Stimulated activated CD8-positive, alpha-beta memory T cell treated with anti-CD3 and anti-CD28 coated beads, Interleukin-12 subunit alpha, Interleukin-12 subunit beta, amount 100 ng/mL, for 24 hours (primary cell): ENCODE results near the gene SHISA7.
"Not testable (repeated sequence)": the region's sequence is repeated elsewhere in the genome, so short reads cannot be mapped to it uniquely, and the experiment has no call there.

Source experiments
- DNase-seq: peaks from one replicate; pipeline ENCODE4 v3.0.0-alpha.2; 2020; ENCODE audit errors: extremely low read depth

The SHISA7 gene

GRCh38 chr19:55446060-55446459 lies 3.0 kb upstream of the SHISA7 start:
- no peak for DNase-seq

DNA sequence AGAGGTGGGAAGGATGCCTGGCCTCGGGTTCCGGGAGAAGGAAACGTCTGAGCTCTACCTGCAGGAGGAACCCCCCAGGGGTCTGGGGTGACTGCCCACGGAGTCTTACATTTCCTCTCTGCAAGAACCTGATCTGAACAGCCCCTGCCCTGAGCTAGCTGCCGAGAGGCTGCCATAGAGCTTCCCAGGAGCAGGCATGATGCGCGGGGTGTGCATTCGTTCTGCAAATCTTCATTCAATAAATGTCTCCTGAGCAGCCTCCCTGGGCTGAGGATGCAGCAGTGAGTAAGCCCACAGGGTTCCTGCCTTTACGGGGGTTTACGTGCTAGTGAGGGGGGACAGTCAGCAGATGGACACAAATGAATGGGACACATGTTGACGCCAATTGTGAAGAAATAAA lies 1.5 kb upstream of the SHISA7 start:
- DNase-seq, result no peak

- DNase-seq, result no peak
These were observed 852 bp upstream of the SHISA7 start for GRCh38 chr19:55443824-55444480.

DNA sequence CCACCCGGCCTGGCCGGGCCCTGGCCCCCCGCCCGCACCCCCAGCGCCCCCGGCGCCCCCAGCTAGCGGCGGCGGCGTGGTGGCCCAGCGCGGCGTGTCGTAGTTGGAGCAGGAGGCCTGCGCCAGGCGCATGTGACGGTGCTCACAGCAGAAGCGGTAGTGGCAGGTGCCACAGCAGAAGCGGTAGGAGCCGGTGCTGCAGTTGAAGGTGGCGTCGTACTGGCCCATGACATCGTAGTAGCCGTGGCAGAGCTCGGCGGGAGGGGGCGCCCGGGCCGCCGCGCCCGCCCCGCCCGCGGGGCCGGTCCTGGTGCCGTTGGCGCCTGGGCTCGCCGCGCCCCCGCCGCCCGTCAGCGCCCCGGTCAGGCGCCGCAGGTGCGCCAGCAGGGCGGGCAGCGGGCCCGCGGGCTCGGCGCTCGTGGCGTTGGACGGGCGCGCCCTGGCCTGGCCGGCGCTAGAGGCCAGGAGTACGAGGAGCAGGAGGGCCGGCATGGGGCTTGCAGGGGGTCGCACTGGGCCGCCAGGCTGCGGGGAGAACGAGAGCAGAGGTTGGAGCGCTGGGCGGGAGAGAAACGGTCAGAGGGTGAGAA lies 633 bp downstream of the SHISA7 start:
- DNase-seq, result no peak

DNA sequence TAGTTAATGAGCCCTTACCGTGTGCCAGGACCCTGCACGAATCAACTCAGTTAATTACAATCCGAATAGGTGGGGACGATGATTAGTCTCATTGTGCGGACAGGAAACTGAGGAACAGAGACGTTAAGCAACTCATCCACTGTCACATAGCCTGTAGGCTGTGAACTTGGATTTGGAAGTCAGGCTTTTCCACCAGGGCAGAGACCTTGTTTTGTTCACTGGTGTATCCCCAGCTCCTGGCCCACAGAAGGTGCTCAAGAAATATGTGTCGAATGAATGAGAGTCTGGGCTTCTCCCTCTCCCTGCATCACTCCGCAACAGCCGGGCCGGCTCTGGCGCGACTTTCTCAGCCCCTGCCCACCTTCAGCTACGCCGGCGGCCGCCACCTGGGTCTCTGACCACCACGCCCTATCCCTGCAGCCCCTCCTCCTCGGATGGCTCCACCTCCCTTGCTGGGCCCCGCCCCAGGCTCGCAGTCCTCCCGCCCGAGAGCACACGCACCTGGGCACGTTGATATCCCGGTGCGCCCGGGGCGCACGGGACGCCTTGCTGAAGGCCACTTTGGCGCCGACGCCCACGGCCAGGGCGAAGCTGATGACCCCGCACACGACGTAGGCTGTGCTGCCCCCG lies 1.3 kb downstream of the SHISA7 start:
- no peak for DNase-seq

DNA sequence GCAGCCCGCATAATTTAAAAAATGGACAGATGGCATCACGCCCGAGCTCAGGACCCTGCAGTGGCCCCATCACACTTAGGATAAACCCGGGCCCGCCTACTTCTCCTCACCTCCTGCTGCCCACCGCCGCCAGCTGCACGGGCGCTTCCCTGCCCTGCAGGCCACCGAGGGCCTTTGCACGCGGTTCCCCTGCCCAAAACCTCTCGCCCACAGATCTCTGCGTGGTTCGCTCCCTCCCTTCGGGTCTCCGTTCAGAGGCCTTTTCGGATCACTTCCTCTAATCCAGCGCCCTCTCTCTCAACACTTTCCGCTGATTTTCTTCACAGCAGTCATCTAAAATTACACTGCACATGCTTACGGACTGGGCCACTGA lies 1.8 kb downstream of the SHISA7 start:
- no peak for DNase-seq

DNA sequence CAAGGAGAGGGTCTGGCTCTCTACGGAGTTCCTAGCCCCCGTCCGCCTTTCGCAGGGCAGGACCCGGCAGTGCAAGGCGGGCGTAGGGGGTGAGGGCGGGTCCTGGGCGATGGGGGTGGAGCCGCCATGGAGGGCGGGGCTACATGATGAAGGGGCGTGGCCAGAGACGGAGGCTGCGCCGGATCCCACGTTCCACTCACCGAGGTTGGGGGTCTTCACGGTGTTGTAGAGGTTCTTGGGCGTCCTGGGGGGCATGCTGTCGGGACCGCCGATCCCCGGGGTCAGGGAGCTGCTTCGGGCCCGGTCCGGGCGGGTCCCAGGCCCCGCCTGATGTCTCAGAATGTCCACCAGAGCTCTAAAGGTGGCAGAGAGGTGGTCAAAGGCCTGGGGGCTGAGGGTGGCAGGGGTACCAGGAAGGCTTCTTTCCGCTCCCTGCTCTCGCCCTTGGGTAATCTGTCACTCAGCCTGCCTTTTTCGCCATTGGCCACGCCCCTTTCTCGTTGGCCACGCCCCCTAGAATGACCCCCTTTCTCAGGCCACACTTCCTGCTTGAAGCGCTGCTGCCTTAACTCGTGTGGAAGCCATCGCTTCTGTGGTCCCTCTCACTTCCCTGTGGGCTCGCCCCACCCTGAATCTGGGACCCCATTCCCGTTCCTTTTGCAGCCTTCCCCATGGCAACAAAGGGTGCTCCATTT lies 2.5 kb downstream of the SHISA7 start:
- no peak for DNase-seq

- no peak for DNase-seq
These were observed 4.0 kb downstream of the SHISA7 start for GRCh38 chr19:55439052-55439451.

GRCh38 chr19:55437410-55437809 lies 5.7 kb downstream of the SHISA7 start:
- no peak for DNase-seq

DNA sequence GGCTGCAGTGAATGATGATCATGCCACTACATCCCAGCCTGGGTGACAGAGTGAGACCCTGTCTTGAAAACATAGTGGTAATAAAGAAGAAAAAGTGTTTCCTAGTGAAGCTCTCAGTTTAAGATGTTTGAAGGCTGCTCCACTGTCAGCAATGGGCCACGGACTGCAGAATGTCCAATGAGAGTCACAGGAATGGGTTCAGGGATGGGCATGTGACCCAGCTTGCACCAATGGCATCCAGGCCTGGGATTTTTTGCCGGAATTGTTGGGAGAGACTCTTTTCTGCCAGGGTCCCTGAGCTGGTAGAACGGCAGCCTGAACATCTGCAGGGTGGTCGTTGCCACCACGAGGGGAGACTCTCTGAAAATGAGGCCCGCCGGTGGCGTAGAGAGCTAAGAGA lies 6.3 kb downstream of the SHISA7 start:
- no peak for DNase-seq

GRCh38 chr19:55435020-55435419 lies 8.1 kb downstream of the SHISA7 start:
- DNase-seq, result no peak

DNA sequence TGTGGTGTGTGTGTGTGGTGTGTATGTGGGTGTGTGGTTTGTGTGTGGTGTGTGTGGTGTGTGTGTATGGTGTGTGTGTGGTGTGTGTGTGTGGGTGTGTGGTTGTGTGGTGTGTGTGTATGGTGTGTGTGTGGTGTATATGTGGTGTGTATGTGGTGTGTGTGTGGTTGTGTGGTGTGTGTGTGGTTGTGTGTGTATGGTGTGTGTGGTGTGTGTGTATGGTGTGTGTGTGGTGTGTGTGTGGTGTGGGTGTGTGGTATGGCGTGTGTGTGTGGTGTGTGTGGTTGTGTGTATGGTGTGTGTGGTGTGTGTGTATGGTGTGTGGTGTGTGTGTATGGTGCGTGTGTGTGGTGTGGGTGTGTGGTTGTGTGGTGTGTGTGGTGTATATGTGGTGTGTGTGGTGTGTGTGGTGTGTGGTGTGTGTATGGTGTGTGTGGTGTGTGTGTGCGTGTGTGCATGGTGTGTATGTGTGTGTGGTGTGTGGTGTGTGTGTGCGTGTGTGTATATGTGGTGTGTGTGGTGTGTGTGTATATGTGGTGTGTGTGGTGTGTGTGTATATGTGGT lies 8.7 kb downstream of the SHISA7 start:
- DNase-seq, result no peak

DNA sequence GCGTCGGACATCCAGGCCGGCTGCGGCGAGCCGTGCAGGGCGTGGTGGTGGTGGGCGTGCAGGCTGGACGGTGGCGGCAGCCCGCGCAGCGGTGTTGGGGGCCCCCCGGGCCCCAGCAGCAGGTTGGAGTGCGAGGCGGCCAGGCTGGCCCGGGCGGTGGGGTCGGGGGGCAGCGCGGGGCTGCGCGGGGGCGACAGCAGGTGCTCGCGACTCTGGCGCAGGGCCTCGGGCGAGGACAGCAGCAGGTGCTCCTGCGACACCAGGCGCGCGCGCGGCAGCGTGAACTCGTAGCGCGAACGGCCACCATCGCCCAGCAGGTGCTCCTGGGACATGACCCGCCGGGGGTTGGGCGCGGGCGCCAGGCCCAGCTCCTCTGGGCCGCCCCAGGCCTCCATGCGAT lies 9.8 kb downstream of the SHISA7 start:
- no peak for DNase-seq

DNA sequence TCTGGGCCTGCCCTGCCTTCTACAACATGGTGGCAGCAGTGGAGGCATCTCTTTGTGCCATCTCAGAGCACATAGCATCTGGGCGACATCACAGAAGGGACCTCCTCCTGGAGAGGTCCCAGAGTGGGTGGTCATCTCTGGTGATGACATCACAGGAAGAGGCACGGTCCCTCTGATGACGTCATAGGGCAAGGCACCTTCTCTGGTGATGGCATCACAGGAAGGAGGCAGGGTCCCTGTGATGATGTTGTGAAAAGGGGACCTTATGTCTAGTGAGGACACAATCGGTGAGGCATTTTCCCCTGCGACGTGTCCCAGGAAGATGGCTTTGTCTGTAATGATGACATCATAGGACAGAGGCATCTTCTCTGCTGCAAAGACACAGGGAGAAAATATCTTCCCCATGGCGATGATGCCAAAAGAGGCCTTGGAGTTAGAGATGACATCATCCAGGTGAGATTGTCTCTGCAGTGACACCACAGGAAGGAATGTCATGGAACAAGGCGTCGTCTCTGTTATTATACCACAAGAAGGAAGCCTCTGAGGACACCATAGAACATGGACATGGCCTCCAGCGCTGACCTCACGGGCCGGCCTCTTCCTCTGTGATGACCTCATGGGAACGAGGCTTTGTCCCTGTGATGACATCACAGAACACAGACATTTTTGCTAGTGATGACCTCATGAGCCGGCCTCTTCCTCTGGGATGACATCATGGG lies 10.7 kb downstream of the SHISA7 start:
- no peak for DNase-seq

DNA sequence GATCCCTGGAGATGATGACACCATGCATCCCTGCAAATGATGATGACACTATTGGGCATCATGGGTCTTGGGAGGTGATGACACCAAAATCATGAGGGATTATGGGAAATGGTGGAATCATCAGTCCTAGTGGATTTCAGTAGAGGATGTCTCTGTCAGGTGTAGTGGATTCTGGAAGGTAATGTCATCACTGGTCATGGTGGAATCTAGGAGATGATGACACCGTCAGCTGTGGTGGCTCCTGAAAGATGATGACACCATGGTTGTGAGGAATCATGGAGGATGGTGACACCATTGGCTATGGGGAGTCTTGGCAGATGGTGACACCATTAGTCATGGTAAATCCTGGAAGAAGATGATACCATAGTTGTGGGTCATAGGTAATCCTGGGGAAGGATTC lies 11.9 kb downstream of the SHISA7 start:
- no peak for DNase-seq

GRCh38 chr19:55426042-55426441 lies 17.1 kb downstream of the SHISA7 start:
- no peak for DNase-seq

- DNase-seq, result no peak
These were observed 18.6 kb downstream of the SHISA7 start for GRCh38 chr19:55424518-55424917.

DNA sequence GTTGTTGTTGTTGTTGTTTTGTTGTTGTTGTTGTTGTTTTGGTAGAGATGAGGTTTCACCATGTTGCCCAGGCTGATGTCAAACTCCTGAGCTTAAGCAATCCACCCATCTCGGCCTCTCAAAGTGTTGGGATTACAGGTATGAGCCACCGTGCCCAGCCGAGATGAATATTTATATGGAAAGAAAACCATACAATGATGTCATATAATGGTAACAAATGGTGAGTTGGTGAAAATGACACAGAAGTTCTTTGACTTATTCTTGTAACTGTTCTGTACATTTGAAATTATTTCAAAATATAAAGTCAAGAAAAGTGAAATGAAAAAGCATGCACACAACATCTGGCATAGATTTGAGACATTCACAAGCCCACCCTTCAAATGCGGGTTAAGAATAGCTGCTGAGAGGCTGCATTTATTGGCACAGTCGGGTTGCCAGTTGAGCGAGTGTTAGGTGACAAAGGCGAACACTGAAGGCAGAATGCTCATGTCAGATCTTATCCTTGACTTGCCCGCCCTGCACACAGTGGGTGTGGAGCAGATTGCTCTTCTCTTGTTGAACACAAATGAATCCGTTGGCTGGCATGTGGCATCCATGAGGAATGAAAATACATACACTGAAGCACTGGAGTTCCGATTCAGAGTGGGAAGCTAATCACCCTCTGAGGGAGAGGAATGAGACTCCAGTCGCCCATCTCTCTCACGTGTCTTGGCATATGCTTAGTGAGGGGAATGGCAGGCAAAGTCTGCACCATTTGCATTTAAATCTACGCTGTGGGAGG lies 19.7 kb downstream of the SHISA7 start:
- no peak for DNase-seq

DNA sequence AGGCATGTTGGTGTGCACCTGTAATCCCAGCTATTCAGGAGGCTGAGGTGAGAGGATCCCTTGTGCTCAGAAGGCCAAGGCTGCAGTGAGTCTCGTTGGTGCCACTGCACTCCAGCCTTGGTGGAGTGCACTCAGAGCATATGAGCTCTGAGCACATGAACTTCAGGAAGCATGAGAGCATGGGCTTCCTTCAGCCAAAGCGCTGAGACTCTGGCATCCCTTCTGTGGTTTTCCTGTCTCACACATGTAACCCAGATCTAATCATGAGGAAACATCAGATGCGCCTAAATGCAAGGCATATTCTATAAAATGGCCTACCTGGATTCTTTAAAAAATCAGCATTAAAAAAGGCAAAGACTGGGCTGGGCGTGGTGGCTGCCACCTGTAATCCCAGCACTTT lies 21.8 kb downstream of the SHISA7 start:
- DNase-seq, result not testable (repeated sequence)

DNA sequence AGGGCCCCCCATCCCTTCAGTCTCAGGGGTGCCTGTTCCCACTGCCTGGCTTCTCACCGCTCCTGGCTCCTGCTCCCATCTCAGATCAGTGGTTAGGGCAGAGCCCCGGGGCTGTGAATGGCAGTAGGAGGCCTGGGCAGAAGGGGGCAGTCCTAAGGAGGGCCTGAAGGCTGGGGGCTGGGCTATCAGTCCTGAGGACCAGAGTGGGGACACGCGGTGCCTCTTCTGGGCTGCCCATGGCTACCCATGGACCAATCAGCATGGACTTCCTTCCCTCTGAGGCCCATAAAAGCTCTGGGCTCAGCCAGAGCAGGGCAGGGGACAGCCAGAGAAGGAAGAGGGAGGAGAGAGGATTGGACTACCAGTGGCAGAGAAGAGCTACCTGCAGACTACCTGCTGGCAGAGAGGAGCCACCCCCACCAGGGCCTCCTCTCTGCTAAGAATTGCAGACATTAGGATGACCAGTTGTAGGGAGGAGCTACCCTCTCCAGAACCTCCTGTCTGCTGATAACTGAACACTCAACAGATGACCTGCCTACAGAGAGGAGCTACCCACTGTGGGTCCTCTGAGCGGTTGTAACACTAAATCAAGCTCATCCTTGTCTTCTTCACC lies 23.4 kb downstream of the SHISA7 start:
- no peak for DNase-seq

GRCh38 chr19:55419103-55419502 lies 24.0 kb downstream of the SHISA7 start:
- no peak for DNase-seq
